Activated naive CD4-positive, alpha-beta T cell treated with anti-CD3 and anti-CD28 coated beads, Interleukin-2, amount 10 ng/mL, durations not matched to agents 7 days and 5 days (primary cell): Measurements from ENCODE around the gene JAG2.
"Not testable (repeated sequence)": the region's sequence is repeated elsewhere in the genome, so short reads cannot be mapped to it uniquely, and the experiment has no call there.

Experiments
- CTCF ChIA-PET: fragments of 350-600 bp; sonication (Branson Sonifier 250); formaldehyde crosslinking; loops from one replicate; lab custom pipeline; 2021; ENCODE audit warnings: antibody characterized with exemption; lab: Charles Lee
- DNase-seq: peaks from one replicate; pipeline ENCODE4 v3.0.0-alpha.2; 2020
- H3K27ac Mint-ChIP-seq: one replicate; pipeline ENCODE4 v1.8.0; 2021; ENCODE audit warnings: mild to moderate bottlenecking, moderate library complexity, mixed read lengths
- H3K27me3 Mint-ChIP-seq: one replicate; pipeline ENCODE4 v1.8.0; 2021; ENCODE audit warnings: mild to moderate bottlenecking, mixed read lengths
- H3K36me3 Mint-ChIP-seq: one replicate; pipeline ENCODE4 v1.8.0; 2021; ENCODE audit warnings: mixed read lengths
- H3K4me1 Mint-ChIP-seq: one replicate; pipeline ENCODE4 v1.8.0; 2021; ENCODE audit warnings: mixed read lengths
- H3K4me3 Mint-ChIP-seq: one replicate; pipeline ENCODE4 v1.8.0; 2021; ENCODE audit warnings: mild to moderate bottlenecking, moderate library complexity, mixed read lengths
- H3K9me3 Mint-ChIP-seq: one replicate; pipeline ENCODE4 v1.8.0; 2021; ENCODE audit warnings: mixed read lengths

Gene JAG2

DNA sequence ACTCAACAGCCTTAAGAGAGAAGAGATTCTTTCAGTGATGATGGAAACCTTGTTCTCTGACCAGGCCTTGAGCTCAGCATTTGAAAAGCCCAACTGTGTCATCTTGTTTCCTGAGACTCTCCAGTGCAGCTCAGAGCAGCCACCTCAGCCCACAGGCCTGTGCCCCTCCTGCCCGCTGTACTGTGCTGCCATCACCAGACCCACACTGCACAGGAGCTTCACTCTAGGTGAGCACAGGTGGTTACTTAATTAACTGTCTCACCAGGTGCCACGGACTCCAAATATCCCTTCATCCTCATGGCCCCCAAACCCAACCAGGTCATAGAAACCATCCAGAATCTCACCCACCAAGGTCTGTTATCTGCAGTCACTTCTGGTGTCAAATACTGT lies 51.3 kb downstream of the JAG2 start:
- H3K27ac Mint-ChIP-seq, result no peak overlapping the region
- no peak for DNase-seq
- peaks cover 61% of the 10 kb centered on the region for H3K27me3 Mint-ChIP-seq
- no peaks in the 10 kb centered on the region for H3K36me3 Mint-ChIP-seq
- no peak overlapping the region for H3K4me3 Mint-ChIP-seq
- CTCF ChIA-PET, result no interaction called here
- no peaks in the 10 kb centered on the region for H3K4me1 Mint-ChIP-seq
- H3K9me3 Mint-ChIP-seq, result peaks cover 15% of the 10 kb centered on the region

DNA sequence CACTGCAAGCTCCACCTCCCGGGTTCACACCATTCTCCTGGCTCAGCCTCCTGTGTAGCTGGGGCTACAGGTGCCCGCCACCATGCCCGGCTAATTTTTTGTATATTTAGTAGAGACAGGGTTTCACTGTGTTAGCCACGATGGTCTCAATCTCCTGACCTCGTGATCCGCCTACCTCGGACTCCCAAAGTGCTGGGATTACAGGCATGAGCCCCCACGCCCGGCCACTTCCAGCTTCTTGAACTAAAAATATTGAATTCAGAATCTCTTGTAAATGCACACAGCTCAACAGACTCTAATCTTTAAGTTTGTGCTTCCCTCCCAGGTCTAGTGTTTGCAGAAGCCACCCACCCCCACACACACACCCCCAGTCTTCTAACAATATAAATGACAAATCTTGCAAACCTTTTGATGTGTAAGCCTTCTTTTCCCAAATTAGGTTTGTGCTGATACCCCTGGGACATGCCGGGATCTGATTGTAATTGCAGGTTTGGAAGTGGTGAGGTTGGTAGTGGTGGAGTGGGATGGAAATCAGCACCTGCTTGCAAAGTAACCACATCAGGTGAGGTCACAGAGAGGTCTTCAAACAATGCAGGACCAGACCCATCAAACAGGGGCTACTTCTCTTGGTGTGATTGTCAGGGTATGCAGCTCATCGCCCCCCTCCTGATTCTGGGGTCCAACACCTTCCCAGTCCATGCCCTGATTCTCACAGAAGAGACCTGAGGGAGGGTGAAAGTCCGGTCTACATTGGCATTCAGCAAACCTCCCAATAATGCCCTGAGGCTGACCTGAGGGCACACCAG lies 51.9 kb downstream of the JAG2 start:
- Mint-ChIP-seq H3K4me3 (no peak overlapping the region), H3K27ac (no peak overlapping the region), H3K27me3 (peaks cover 56% of the 10 kb centered on the region), H3K36me3 (no peaks in the 10 kb centered on the region), H3K9me3 (peaks cover 12% of the 10 kb centered on the region), H3K4me1 (no peaks in the 10 kb centered on the region)
- DNase-seq, result no peak
- CTCF ChIA-PET, result no interaction called here

- peaks cover 30% of the 10 kb centered on the region for H3K27me3 Mint-ChIP-seq
- H3K36me3 Mint-ChIP-seq, H3K4me3 Mint-ChIP-seq, DNase-seq, CTCF ChIA-PET, H3K27ac Mint-ChIP-seq, H3K4me1 Mint-ChIP-seq, H3K9me3 Mint-ChIP-seq: not testable (repeated sequence)
Measured at GRCh38 chr14:105109243-105109642, 59.3 kb downstream of the JAG2 start.

DNA sequence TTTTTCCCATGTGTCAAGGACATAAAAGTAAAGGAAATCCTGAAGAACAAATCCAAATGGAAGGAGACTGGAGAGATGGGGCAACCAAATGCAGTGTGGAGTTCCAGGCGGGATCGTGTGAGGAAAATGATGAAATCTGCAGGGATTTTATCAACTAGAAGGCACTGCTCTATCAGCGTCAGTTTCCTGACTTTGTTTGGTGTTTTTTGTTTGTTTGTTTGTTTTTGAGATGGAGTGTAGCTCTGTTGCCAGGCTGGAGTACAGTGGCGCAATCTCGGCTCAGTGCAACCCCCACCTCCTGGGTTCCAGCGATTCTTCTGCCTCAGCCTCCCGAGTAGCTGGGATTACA lies 60.1 kb downstream of the JAG2 start:
- Mint-ChIP-seq H3K27ac (no peak overlapping the region), H3K4me1 (peaks cover 5% of the 10 kb centered on the region), H3K36me3 (no peaks in the 10 kb centered on the region), H3K4me3 (no peak overlapping the region), H3K27me3 (peaks cover 35% of the 10 kb centered on the region), H3K9me3 (no peaks in the 10 kb centered on the region)
- CTCF ChIA-PET, result no interaction called here
- DNase-seq, result no peak

GRCh38 chr14:105107781-105108515 lies 60.6 kb downstream of the JAG2 start:
- Mint-ChIP-seq H3K9me3 (no peaks in the 10 kb centered on the region), H3K4me1 (peaks cover 5% of the 10 kb centered on the region), H3K27me3 (peaks cover 40% of the 10 kb centered on the region), H3K36me3 (no peaks in the 10 kb centered on the region), H3K4me3 (no peak overlapping the region), H3K27ac (no peak overlapping the region)
- DNase-seq, result no peak
- CTCF ChIA-PET, result no interaction called here

DNA sequence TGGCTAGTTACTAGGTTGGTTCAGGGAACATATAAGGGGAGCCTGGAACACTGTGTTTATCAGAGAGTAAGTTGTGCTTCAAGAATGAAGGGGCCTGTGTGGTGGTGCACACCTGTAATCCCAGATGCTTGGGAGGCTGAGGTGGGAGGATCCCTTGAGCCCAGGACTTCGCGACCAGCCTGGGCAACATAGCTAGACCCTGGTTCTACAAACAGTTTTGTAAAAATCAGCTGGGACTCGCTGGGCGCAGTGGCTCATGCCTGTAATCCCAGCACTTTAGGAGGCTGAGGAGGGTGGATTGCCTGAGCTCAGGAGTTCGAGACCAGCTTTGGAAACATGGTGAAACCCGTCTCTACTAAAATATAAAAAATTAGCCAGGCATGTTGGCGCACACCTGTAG lies 61.2 kb downstream of the JAG2 start:
- no peak overlapping the region for H3K27ac Mint-ChIP-seq

DNA sequence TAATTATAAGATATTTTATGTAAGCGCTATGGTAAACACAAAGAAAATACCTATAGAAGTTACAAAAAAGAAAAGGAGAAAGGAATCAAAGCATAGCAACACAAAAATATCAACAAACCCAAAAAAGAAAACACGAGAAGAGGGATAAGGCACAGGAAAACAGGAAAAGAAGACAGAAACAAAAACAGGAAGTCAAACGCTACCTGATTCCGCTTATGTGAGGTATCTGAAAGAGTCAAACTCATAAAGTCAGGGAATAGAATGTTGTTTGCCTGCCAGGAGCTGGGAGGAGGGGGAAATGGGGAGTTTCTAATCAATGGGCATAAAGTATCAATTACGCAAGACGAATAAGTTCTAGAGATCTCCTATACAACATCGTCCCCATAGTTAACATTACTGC lies 63.4 kb downstream of the JAG2 start:
- H3K4me1 Mint-ChIP-seq, result peaks cover 5% of the 10 kb centered on the region
- no peaks in the 10 kb centered on the region for H3K36me3 Mint-ChIP-seq
- no peaks in the 10 kb centered on the region for H3K9me3 Mint-ChIP-seq
- H3K27ac Mint-ChIP-seq, result no peak overlapping the region
- H3K27me3 Mint-ChIP-seq, result peaks cover 52% of the 10 kb centered on the region
- no peak for DNase-seq
- CTCF ChIA-PET, result interaction anchor here (1.3 kb wide), 1 partner anchor 9 kb away, joined by 3 read pairs; no protein-coding TSS in a partner anchor
- H3K4me3 Mint-ChIP-seq, result no peak overlapping the region

More for the DNA sequence above, 61.2 kb downstream of the JAG2 start:
- Mint-ChIP-seq H3K9me3 (no peaks in the 10 kb centered on the region), H3K36me3 (no peaks in the 10 kb centered on the region), H3K27me3 (peaks cover 46% of the 10 kb centered on the region), H3K4me1 (peaks cover 5% of the 10 kb centered on the region), H3K4me3 (no peak overlapping the region)
- CTCF ChIA-PET, result no interaction called here
- DNase-seq, result no peak

- H3K27ac Mint-ChIP-seq, result no peak overlapping the region
- no peak for DNase-seq
- no peaks in the 10 kb centered on the region for H3K36me3 Mint-ChIP-seq
- CTCF ChIA-PET, result no interaction called here
- peaks cover 5% of the 10 kb centered on the region for H3K4me1 Mint-ChIP-seq
- H3K9me3 Mint-ChIP-seq, result peaks cover 3% of the 10 kb centered on the region
- peaks cover 56% of the 10 kb centered on the region for H3K27me3 Mint-ChIP-seq
- no peak overlapping the region for H3K4me3 Mint-ChIP-seq
Measured at GRCh38 chr14:105102893-105103292, 65.7 kb downstream of the JAG2 start.

- H3K9me3 Mint-ChIP-seq, result peaks cover 3% of the 10 kb centered on the region
- H3K27me3 Mint-ChIP-seq, result peaks cover 51% of the 10 kb centered on the region
- H3K27ac Mint-ChIP-seq, result no peak overlapping the region
- no peak for DNase-seq
- no peak overlapping the region for H3K4me3 Mint-ChIP-seq
- H3K36me3 Mint-ChIP-seq, result no peaks in the 10 kb centered on the region
- H3K4me1 Mint-ChIP-seq, result peaks cover 5% of the 10 kb centered on the region
- CTCF ChIA-PET, result no interaction called here
Measured at GRCh38 chr14:105102361-105102870, 66.2 kb downstream of the JAG2 start.

- Mint-ChIP-seq H3K27ac (no peak overlapping the region), H3K4me3 (no peak overlapping the region), H3K9me3 (peaks cover 3% of the 10 kb centered on the region), H3K36me3 (no peaks in the 10 kb centered on the region), H3K27me3 (peaks cover 50% of the 10 kb centered on the region), H3K4me1 (peaks cover 5% of the 10 kb centered on the region)
- CTCF ChIA-PET, result no interaction called here
- DNase-seq, result no peak
Measured at GRCh38 chr14:105100910-105101309, 67.7 kb downstream of the JAG2 start.

GRCh38 chr14:105099778-105100177 lies 68.8 kb downstream of the JAG2 start:
- Mint-ChIP-seq H3K9me3 (peaks cover 3% of the 10 kb centered on the region), H3K4me1 (peaks cover 2% of the 10 kb centered on the region), H3K4me3 (no peak overlapping the region), H3K36me3 (no peaks in the 10 kb centered on the region), H3K27ac (no peak overlapping the region), H3K27me3 (peaks cover 54% of the 10 kb centered on the region)
- CTCF ChIA-PET, result no interaction called here
- no peak for DNase-seq

DNA sequence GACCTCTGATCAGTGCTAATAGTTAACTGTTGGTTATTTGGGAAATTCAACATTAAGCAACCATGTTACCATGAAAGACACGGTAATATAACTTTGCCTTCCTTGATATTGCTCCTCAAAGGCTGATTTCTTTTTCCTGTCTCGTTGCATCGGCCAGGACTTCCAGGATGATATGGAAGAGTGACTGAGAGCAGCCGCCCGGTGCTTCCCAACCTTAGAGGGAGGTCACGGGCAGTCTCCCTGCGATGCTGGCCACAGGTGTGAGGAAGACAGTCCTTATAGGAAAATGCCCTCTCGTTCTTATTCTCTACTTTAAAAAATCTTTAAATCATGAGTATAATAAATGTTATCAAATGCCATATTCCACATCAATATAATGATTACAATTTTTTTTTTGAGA lies 70.3 kb downstream of the JAG2 start:
- CTCF ChIA-PET, result interaction anchor here (0.6 to 1.1 kb wide), 3 partner anchors 8 to 683 kb away, joined by 3 read pairs; no protein-coding TSS in a partner anchor
- H3K4me3 Mint-ChIP-seq, result no peak overlapping the region

GRCh38 chr14:105097794-105098127 lies 70.8 kb downstream of the JAG2 start:
- Mint-ChIP-seq H3K27ac (no peak overlapping the region), H3K36me3 (no peaks in the 10 kb centered on the region), H3K4me1 (peaks cover 12% of the 10 kb centered on the region), H3K9me3 (peaks cover 3% of the 10 kb centered on the region), H3K27me3 (peaks cover 51% of the 10 kb centered on the region), H3K4me3 (no peak overlapping the region)
- DNase-seq, result no peak
- CTCF ChIA-PET, result no interaction called here

More for the DNA sequence above, 70.3 kb downstream of the JAG2 start:
- Mint-ChIP-seq H3K27ac (no peak overlapping the region), H3K9me3 (peaks cover 3% of the 10 kb centered on the region), H3K4me1 (peaks cover 10% of the 10 kb centered on the region), H3K27me3 (peaks cover 57% of the 10 kb centered on the region), H3K36me3 (no peaks in the 10 kb centered on the region)
- no peak for DNase-seq

- Mint-ChIP-seq H3K4me1 (peaks cover 21% of the 10 kb centered on the region), H3K36me3 (no peaks in the 10 kb centered on the region), H3K27me3 (peaks cover 41% of the 10 kb centered on the region), H3K9me3 (peaks cover 3% of the 10 kb centered on the region), H3K27ac (no peak overlapping the region), H3K4me3 (no peak overlapping the region)
- DNase-seq, result no peak
- CTCF ChIA-PET, result interaction anchor here (1.5 kb wide), 1 partner anchor 8 kb away, joined by 3 read pairs; no protein-coding TSS in a partner anchor
Measured at GRCh38 chr14:105096206-105096875, 72.2 kb downstream of the JAG2 start.
